HepG2 (cell line): ENCODE results near the gene WDR54.

ENCODE experiments used
- CTCF ChIP-seq: sonication (generic); formaldehyde crosslinking; IDR thresholded peaks from 2 replicates; pipeline ENCODE4 v1.5.0; 2020; ENCODE audit warnings: mild to moderate bottlenecking, missing genetic modification reagents, moderate library complexity
- EZH2 ChIP-seq: conservative IDR thresholded peaks from 2 replicates; pipeline ENCODE4 v1.6.1; 2012; ENCODE audit warnings: mild to moderate bottlenecking, low read depth, low read length, moderate library complexity
- HNRNPK ChIP-seq: fragments of 200-400 bp; formaldehyde crosslinking; IDR thresholded peaks from 2 replicates; pipeline ENCODE4 v1.6.1; 2018; ENCODE audit warnings: low read length, low read depth, moderate library complexity, mild to moderate bottlenecking; ENCODE audit not compliant: poor library complexity, severe bottlenecking
- KDM4B ChIP-seq: sonication (generic); formaldehyde crosslinking; IDR thresholded peaks from 2 replicates; pipeline ENCODE4 v1.4.0; 2020; ENCODE audit warnings: missing genetic modification reagents
- NR1H2 ChIP-seq: sonication (generic); formaldehyde crosslinking; IDR thresholded peaks from 2 replicates; pipeline ENCODE4 v1.8.1; 2022; ENCODE audit warnings: low read depth, missing genetic modification reagents, borderline replicate concordance

DNA sequence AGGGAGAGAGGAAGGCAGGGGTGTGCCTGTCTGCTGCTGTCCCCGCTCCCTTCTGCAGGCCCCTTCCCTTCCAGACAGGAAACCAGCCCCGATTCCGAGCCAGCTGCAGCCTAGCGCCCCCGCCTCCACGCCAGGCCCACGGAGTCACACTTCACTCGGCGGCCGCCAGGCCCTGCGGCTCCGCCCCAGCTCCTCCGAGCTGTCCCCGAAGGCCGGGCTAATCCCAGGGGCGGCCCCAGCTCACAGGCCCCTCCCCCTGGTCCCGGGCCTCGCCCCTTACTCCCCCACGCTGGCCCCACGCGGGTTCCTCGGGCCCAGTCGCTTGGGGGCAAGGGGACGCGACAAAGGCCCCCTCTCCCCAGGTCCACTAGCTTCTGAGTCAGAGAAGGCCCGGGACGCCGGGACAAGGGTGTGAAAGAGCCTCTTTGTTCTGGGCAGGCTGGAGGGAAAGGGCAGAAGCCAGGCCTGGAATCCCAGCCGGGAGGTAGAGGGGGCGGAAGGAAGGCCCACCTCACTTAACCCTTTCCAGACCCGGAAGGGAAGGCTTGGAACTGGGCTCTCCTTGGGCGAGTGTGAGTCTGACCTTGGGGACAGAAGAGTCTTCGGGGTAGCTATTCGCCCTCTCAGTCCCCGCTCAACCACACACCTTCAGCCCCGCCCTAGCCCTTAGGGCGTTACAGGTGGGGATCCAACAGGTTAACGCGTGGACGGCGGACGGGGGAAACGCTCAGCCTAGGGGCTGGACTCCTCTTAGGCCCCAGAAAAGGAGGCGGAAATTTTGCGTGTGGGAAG, 19.0 kb downstream of the WDR54 start:
- TF ChIP-seq KDM4B (CRISPR knock-in tag) (no peak; the same call in 1 of the 2 replicates), CTCF (CRISPR knock-in tag) (peak; percentile 71), HNRNPK (peak; percentile 91), EZH2 (no peak), NR1H2 (peak; percentile 62; the same call in 1 of the 2 replicates)
